Central memory CD8-positive, alpha-beta T cell (primary cell): Measurements from ENCODE around the gene IL33.

Experiments used
- ATAC-seq: fragments of 150-1000 bp; cut with Tn5 transposase; replicated peaks from 2 replicates; pipeline ENCODE4 v1.10.0; 2022; ENCODE audit warnings: mild to moderate bottlenecking, moderate FRiP score, moderate number of reproducible peaks; ENCODE audit not compliant: poor library complexity, severe bottlenecking; ENCODE audit errors: extremely low read depth
- DNase-seq, 2 donors: peaks; one replicate each; pipeline ENCODE4 v3.0.0; 2021; ENCODE audit warnings: low spot score in 2 of 2
- H3K27ac Mint-ChIP-seq: one replicate; pipeline ENCODE4 v1.8.0; 2022; ENCODE audit warnings: low read depth, mild to moderate bottlenecking, moderate library complexity, mixed read lengths
- H3K27me3 Mint-ChIP-seq: one replicate; pipeline ENCODE4 v1.8.0; 2022; ENCODE audit warnings: mixed read lengths
- H3K36me3 Mint-ChIP-seq: one replicate; pipeline ENCODE4 v1.8.0; 2022; ENCODE audit warnings: mild to moderate bottlenecking, moderate library complexity, mixed read lengths; ENCODE audit not compliant: insufficient read depth
- H3K4me1 Mint-ChIP-seq: one replicate; pipeline ENCODE4 v1.8.0; 2022; ENCODE audit warnings: mixed read lengths
- H3K4me3 Mint-ChIP-seq: one replicate; pipeline ENCODE4 v1.8.0; 2022; ENCODE audit warnings: mild to moderate bottlenecking, moderate library complexity, mixed read lengths
- H3K9me3 Mint-ChIP-seq: one replicate; pipeline ENCODE4 v1.8.0; 2022; ENCODE audit warnings: mixed read lengths

IL33 gene

DNA sequence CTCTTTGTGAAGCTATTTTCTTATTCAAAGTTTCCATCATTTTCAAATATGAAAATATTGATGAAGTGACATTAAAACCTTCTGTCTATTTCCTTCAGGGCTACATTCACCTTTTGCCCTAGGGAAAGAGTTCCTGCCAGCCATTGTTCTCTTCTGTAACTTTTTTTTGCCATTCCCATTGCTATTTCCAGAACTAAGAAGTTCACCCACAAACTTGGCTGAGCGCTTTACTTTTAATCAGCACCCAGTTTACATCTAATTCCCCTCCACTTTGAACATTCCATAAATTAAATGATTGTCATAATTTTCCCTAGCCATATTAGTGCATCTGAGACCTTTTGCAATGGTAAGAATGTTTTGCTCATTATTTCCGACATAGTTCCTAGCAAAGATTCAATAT lies 4.4 kb downstream of the IL33 start:
- no peak overlapping the region for H3K27ac Mint-ChIP-seq
- peaks cover 45% of the 10 kb centered on the region for H3K27me3 Mint-ChIP-seq
- peaks cover 2% of the 10 kb centered on the region for H3K36me3 Mint-ChIP-seq
- DNase-seq (no peak), ATAC-seq (no peak)
- no peak overlapping the region for H3K4me3 Mint-ChIP-seq
- no peaks in the 10 kb centered on the region for H3K4me1 Mint-ChIP-seq
- no peaks in the 10 kb centered on the region for H3K9me3 Mint-ChIP-seq

- Mint-ChIP-seq H3K36me3 (no peaks in the 10 kb centered on the region), H3K4me3 (no peak overlapping the region), H3K4me1 (no peaks in the 10 kb centered on the region), H3K27ac (no peak overlapping the region), H3K27me3 (peaks cover 27% of the 10 kb centered on the region), H3K9me3 (no peaks in the 10 kb centered on the region)
- ATAC-seq: no peak
- DNase-seq: no peak
These were observed 9.0 kb downstream of the IL33 start for GRCh38 chr9:6224393-6225154.

GRCh38 chr9:6226696-6227095 lies 11.1 kb downstream of the IL33 start:
- H3K36me3 Mint-ChIP-seq: no peaks in the 10 kb centered on the region
- no peak overlapping the region for H3K27ac Mint-ChIP-seq
- H3K4me3 Mint-ChIP-seq: no peak overlapping the region
- H3K4me1 Mint-ChIP-seq: no peaks in the 10 kb centered on the region
- H3K9me3 Mint-ChIP-seq: no peaks in the 10 kb centered on the region
- H3K27me3 Mint-ChIP-seq: peaks cover 17% of the 10 kb centered on the region
- ATAC-seq (no peak), DNase-seq (no peak)

GRCh38 chr9:6229186-6229585 lies 13.6 kb downstream of the IL33 start:
- peaks cover 17% of the 10 kb centered on the region for H3K27me3 Mint-ChIP-seq
- ATAC-seq: no peak
- H3K4me1 Mint-ChIP-seq: no peaks in the 10 kb centered on the region

GRCh38 chr9:6229619-6230018 lies 14.0 kb downstream of the IL33 start:
- peaks cover 17% of the 10 kb centered on the region for H3K27me3 Mint-ChIP-seq
- H3K36me3 Mint-ChIP-seq: no peaks in the 10 kb centered on the region
- H3K4me3 Mint-ChIP-seq: no peak overlapping the region
- DNase-seq (no peak), ATAC-seq (no peak)
- H3K4me1 Mint-ChIP-seq: no peaks in the 10 kb centered on the region
- no peaks in the 10 kb centered on the region for H3K9me3 Mint-ChIP-seq
- H3K27ac Mint-ChIP-seq: no peak overlapping the region

More at GRCh38 chr9:6229186-6229585, 13.6 kb downstream of the IL33 start:
- Mint-ChIP-seq H3K4me3 (no peak overlapping the region), H3K9me3 (no peaks in the 10 kb centered on the region), H3K27ac (no peak overlapping the region), H3K36me3 (no peaks in the 10 kb centered on the region)
- no peak for DNase-seq

DNA sequence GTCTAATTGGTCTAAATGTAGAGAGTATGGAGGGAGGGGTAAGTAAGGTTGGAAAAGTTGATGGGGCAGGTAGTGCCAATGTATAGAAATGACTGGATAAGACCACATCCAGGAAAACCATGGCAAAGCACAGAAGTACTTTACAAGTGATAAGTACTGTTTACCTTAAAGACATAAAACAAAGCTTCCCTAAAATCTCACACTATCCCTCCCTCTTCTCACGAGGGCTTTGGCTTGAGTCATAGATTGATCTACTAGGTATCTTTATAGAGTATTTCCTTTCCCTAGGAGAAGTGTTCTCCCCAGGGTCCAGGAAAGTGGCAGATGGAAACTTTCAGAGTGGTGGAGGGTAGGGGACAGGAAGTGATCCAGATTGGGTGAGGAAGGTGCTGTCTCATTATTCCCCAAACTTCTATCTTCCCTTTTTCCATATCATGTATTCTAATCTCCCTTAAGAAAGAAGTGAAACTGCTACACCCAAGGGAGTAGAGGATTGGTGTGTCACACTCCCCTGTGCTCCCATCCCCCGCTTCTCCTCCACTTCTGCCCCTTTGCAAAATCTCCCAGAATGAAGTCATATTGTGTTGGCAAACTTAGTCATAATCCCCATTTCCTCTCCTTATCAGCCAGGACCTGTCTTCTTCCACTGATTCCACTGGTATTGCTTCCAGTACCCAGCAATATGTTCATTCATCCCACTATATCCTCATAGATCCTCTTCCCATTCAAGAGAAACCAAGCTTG lies 14.6 kb downstream of the IL33 start:
- Mint-ChIP-seq H3K27ac (no peak overlapping the region), H3K36me3 (no peaks in the 10 kb centered on the region), H3K4me3 (no peak overlapping the region), H3K9me3 (no peaks in the 10 kb centered on the region), H3K27me3 (peaks cover 16% of the 10 kb centered on the region), H3K4me1 (no peaks in the 10 kb centered on the region)
- no peak for DNase-seq
- ATAC-seq: no peak

DNA sequence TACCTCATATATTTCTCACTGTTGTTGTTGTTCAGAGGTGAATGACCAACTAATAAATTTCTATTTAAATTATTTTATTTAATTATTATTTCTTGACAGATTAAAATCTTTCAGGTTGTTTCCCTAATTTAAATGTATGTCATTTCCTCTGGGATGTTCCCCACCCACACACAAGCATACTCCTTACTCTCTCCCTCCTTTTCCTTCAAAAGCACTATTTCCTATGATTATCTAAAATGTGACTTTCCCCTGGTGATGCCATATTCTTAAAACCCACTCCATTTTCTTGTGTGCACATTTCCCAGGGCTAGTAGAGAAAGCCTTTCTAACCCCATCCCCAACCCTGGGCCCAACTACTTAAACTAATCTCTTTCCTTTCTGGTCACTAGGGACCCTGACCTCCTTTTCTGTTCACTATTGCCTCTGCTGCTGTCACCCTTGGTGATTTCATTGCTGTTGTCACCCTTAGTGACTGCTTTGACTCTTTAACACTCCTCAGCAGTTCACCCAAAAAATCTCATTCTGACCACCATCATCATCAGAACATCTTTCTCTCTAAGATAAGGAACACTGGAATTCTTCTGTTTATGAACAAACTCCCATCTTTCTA lies 16.8 kb downstream of the IL33 start:
- H3K4me3 Mint-ChIP-seq: no peak overlapping the region
- H3K36me3 Mint-ChIP-seq: no peaks in the 10 kb centered on the region
- DNase-seq: no peak
- H3K4me1 Mint-ChIP-seq: no peaks in the 10 kb centered on the region
- H3K9me3 Mint-ChIP-seq: no peaks in the 10 kb centered on the region
- no peak overlapping the region for H3K27ac Mint-ChIP-seq
- no peak for ATAC-seq
- no peaks in the 10 kb centered on the region for H3K27me3 Mint-ChIP-seq

DNA sequence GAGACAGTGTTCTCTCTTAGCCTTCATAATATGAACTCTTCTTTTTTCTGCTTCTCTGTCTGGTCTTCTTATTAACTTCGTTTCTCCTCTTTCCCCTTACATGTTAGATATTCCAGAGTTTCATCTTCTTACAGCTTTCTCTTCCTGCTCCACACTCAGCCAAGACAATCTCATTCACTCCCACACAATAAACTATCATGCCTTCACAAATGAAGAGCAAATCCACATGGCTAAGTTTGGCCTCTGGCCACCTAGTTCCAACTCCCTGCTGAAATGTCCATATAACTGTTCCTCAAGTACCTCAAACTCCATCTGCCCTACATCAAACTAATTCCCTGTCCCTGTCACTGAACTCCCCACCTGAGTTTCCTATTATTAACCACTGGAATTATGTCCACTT lies 18.4 kb downstream of the IL33 start:
- H3K36me3 Mint-ChIP-seq: no peaks in the 10 kb centered on the region
- ATAC-seq: no peak
- no peak overlapping the region for H3K4me3 Mint-ChIP-seq
- no peaks in the 10 kb centered on the region for H3K27me3 Mint-ChIP-seq
- no peaks in the 10 kb centered on the region for H3K4me1 Mint-ChIP-seq
- DNase-seq: no peak
- no peaks in the 10 kb centered on the region for H3K9me3 Mint-ChIP-seq
- no peak overlapping the region for H3K27ac Mint-ChIP-seq

DNA sequence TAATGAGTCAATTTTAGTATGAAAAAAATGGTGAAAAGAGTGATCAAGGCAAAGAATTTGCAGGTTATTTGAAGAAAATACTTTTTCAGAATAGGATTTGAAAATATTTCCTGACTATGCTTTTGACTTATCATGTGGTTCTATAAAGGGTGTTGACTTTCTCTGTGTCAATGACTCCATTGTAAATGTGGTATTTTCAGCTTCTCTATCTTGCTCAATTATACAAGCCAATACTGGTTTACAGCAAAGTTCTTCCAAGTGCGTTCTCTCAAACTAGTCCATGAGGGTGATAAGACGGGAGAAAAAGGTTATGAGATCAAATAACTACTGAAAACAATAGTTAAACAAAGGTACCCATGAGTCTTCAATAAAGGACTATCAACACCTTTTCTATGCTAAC lies 21.7 kb downstream of the IL33 start:
- no peak overlapping the region for H3K4me3 Mint-ChIP-seq
- ATAC-seq: no peak

GRCh38 chr9:6239048-6239461 lies 23.4 kb downstream of the IL33 start:
- Mint-ChIP-seq H3K36me3 (no peaks in the 10 kb centered on the region), H3K27ac (no peak overlapping the region), H3K4me1 (no peaks in the 10 kb centered on the region), H3K9me3 (no peaks in the 10 kb centered on the region), H3K4me3 (no peak overlapping the region), H3K27me3 (peaks cover 14% of the 10 kb centered on the region)
- ATAC-seq (no peak), DNase-seq (no peak)

More for the DNA sequence above, 21.7 kb downstream of the IL33 start:
- Mint-ChIP-seq H3K36me3 (no peaks in the 10 kb centered on the region), H3K27me3 (peaks cover 14% of the 10 kb centered on the region), H3K27ac (no peak overlapping the region), H3K4me1 (no peaks in the 10 kb centered on the region), H3K9me3 (no peaks in the 10 kb centered on the region)
- no peak for DNase-seq

GRCh38 chr9:6239694-6240093 lies 24.1 kb downstream of the IL33 start:
- no peak for DNase-seq
- Mint-ChIP-seq H3K27me3 (peaks cover 17% of the 10 kb centered on the region), H3K4me3 (no peak overlapping the region), H3K36me3 (no peaks in the 10 kb centered on the region), H3K9me3 (no peaks in the 10 kb centered on the region), H3K4me1 (no peaks in the 10 kb centered on the region), H3K27ac (no peak overlapping the region)
- ATAC-seq: no peak

DNA sequence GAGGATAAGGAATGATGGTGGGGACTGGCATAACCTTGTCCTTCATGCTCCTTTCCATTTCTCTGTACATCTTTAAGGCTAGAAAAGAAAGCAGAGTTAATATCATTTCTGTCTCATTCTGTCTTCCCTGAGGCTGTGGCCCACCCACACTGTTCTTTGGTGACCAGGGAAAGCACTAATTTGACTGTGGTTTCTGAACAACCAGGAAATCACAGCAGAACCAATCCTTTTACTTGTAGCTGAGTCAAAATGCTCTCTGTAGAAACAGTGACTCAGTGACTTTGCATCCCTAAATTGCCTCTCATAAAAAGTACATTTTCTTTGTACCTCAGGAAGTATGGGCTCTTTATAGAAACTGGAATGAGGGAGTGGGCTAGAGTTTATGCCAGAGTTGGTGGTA lies 28.1 kb downstream of the IL33 start:
- Mint-ChIP-seq H3K9me3 (no peaks in the 10 kb centered on the region), H3K4me1 (no peaks in the 10 kb centered on the region), H3K27ac (no peak overlapping the region), H3K27me3 (peaks cover 41% of the 10 kb centered on the region), H3K36me3 (no peaks in the 10 kb centered on the region), H3K4me3 (no peak overlapping the region)
- no peak for DNase-seq
- no peak for ATAC-seq

DNA sequence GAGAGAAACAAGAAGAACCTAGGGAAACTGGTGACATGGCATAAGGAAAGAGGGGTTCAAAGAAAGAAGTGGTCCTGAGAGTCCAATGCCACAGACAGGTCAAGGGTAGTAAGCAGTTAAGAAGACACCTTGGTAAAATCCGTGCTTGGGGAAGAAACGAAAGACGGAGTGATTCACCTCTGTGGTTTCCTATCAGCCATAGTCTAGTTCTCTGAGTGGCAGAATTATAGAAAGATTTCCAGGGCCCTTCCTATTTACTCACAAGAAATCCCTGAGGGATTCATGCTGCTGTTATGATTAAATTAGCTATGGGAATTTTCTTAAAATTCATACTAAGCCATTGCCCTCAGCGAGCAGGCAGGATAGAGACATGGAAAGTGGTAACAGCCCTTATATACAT lies 31.7 kb downstream of the IL33 start:
- H3K9me3 Mint-ChIP-seq: no peaks in the 10 kb centered on the region
- H3K4me1 Mint-ChIP-seq: no peaks in the 10 kb centered on the region
- no peaks in the 10 kb centered on the region for H3K36me3 Mint-ChIP-seq
- H3K27ac Mint-ChIP-seq: no peak overlapping the region
- peaks cover 27% of the 10 kb centered on the region for H3K27me3 Mint-ChIP-seq
- ATAC-seq (no peak), DNase-seq (no peak)
- no peak overlapping the region for H3K4me3 Mint-ChIP-seq
